IMR-90 (cell line): ENCODE measurements around the gene OPN4. TPM values are rescaled to one million over a fixed set of nuclear protein-coding genes. Genes with fewer than 3 reads are reported as not detected.

Experiments used
- ATAC-seq: fragments of 200-7000 bp; cut with Tn5 transposase; 2 replicates; pipeline ENCODE4 v1.9.1; 2020; ENCODE audit warnings: low read depth, mild to moderate bottlenecking, moderate library complexity
- BruUV-seq: library from RNA; stranded (reverse); fragments of 400-500 nt; replicated peaks from 2 replicates; lab custom pipeline; 2021; lab: Mats Ljungman, UMichigan
- CTCF ChIA-PET: fragments of 300-600 bp; formaldehyde crosslinking; extraction: SDS; loops from one replicate; lab custom pipeline; 2021; ENCODE audit warnings: antibody characterized with exemption; lab: Yijun Ruan, JAX
- POLR2A ChIA-PET: fragments of 300-600 bp; sonication (Branson Sonifier 250); formaldehyde crosslinking; loops from one replicate; lab custom pipeline; 2022; ENCODE audit warnings: antibody characterized with exemption; ENCODE audit not compliant: unreplicated experiment; lab: Charles Lee
- DNase-seq: peaks from one replicate; pipeline ENCODE4 v3.0.0; 2013
- H2AFZ ChIP-seq: replicated peaks from 2 replicates; pipeline ENCODE3; 2013; ENCODE audit warnings: low read length, mild to moderate bottlenecking; ENCODE audit not compliant: poor library complexity
- H2AK5ac ChIP-seq: 2 replicates; pipeline ENCODE4 v1.6.1; 2013; ENCODE audit warnings: low read depth, low read length, inconsistent platforms
- H2AK9ac ChIP-seq: replicated peaks from 2 replicates; pipeline ENCODE3; 2013; ENCODE audit warnings: mild to moderate bottlenecking, low read depth, low read length, moderate library complexity; ENCODE audit not compliant: poor library complexity
- H2BK120ac ChIP-seq: 2 replicates; pipeline ENCODE4 v1.6.1; 2013; ENCODE audit warnings: low read depth, low read length, inconsistent platforms
- H2BK15ac ChIP-seq: 3 replicates; pipeline ENCODE4 v1.6.1; 2013; ENCODE audit warnings: low read depth, low read length, inconsistent platforms
- H2BK20ac ChIP-seq: 2 replicates; pipeline ENCODE4 v1.6.1; 2013; ENCODE audit warnings: low read depth, mild to moderate bottlenecking, inconsistent platforms, low read length, moderate library complexity
- H2BK5ac ChIP-seq: 2 replicates; pipeline ENCODE4 v1.6.1; 2013; ENCODE audit warnings: mild to moderate bottlenecking, low read depth, low read length, inconsistent platforms; ENCODE audit not compliant: poor library complexity, severe bottlenecking
- H3K14ac ChIP-seq: replicated peaks from 2 replicates; pipeline ENCODE4 v1.6.1; 2013; ENCODE audit warnings: low read depth, low read length, inconsistent platforms
- H3K18ac ChIP-seq: 2 replicates; pipeline ENCODE4 v1.6.1; 2013; ENCODE audit warnings: low read depth, low read length, control low read depth
- H3K23ac ChIP-seq: 2 replicates; pipeline ENCODE4 v1.6.1; 2013; ENCODE audit warnings: low read depth, low read length, inconsistent platforms
- H3K27ac ChIP-seq: 2 replicates; pipeline ENCODE4 v1.5.1; 2013; ENCODE audit warnings: mild to moderate bottlenecking, control low read depth, low read length; ENCODE audit not compliant: insufficient read depth
- H3K27me3 ChIP-seq: 2 replicates; pipeline ENCODE4 v1.6.1; 2013; ENCODE audit warnings: low read length; ENCODE audit not compliant: control insufficient read depth, insufficient read depth
- H3K36me3 ChIP-seq: 2 replicates; pipeline ENCODE4 v1.6.1; 2013; ENCODE audit warnings: low read length, mixed read lengths; ENCODE audit not compliant: control insufficient read depth, insufficient read depth
- H3K4ac ChIP-seq: 2 replicates; pipeline ENCODE4 v1.6.1; 2013; ENCODE audit warnings: low read depth, low read length, inconsistent platforms
- H3K4me1 ChIP-seq: 2 replicates; pipeline ENCODE4 v1.6.1; 2013; ENCODE audit warnings: low read length, mixed read lengths; ENCODE audit not compliant: control insufficient read depth, insufficient read depth
- H3K4me2 ChIP-seq: 2 replicates; pipeline ENCODE4 v1.6.1; 2013; ENCODE audit warnings: low read depth, mild to moderate bottlenecking, control low read depth, low read length, moderate library complexity
- H3K4me3 ChIP-seq: 2 replicates; pipeline ENCODE4 v1.5.1; 2013; ENCODE audit warnings: low read depth, mild to moderate bottlenecking, control low read depth, low read length, moderate library complexity; ENCODE audit not compliant: insufficient read depth
- H3K56ac ChIP-seq: 2 replicates; pipeline ENCODE4 v1.6.1; 2013; ENCODE audit warnings: low read length, inconsistent platforms; ENCODE audit not compliant: insufficient read depth; ENCODE audit errors: extremely low read depth
- H3K79me1 ChIP-seq, 2 experiments: 2 replicates each; pipeline ENCODE4 v1.6.1; 2013; ENCODE audit warnings: low read length in 2 of 2, inconsistent platforms in 1 of 2, low read depth in 1 of 2
- H3K9ac ChIP-seq: 2 replicates; pipeline ENCODE4 v1.6.1; 2013; ENCODE audit warnings: low read depth, low read length, control low read depth
- H3K9me1 ChIP-seq: 2 replicates; pipeline ENCODE4 v1.6.1; 2013; ENCODE audit warnings: low read length, inconsistent platforms; ENCODE audit not compliant: insufficient read depth
- H3K9me3 ChIP-seq: 2 replicates; pipeline ENCODE4 v1.6.1; 2013; ENCODE audit warnings: low read length; ENCODE audit not compliant: control insufficient read depth, insufficient read depth
- H4K20me1 ChIP-seq: 2 replicates; pipeline ENCODE4 v1.6.1; 2013; ENCODE audit warnings: low read length, inconsistent platforms; ENCODE audit not compliant: insufficient read depth
- H4K5ac ChIP-seq: 2 replicates; pipeline ENCODE4 v1.6.1; 2013; ENCODE audit warnings: mild to moderate bottlenecking, low read depth, low read length, control low read depth
- H4K8ac ChIP-seq, 2 experiments: 2 replicates each; pipeline ENCODE4 v1.6.1; 2013; ENCODE audit warnings: low read depth in 2 of 2, low read length in 2 of 2, control low read depth in 1 of 2, inconsistent platforms in 1 of 2
- H4K91ac ChIP-seq: 2 replicates; pipeline ENCODE4 v1.6.1; 2013; ENCODE audit warnings: low read depth, low read length, inconsistent platforms; ENCODE audit not compliant: insufficient read depth
- BHLHE40 ChIP-seq: fragments of 150-350 bp; IDR thresholded peaks from 2 replicates; pipeline ENCODE4 v1.6.1; 2016; ENCODE audit warnings: mild to moderate bottlenecking, low read depth, low read length
- CEBPB ChIP-seq: IDR thresholded peaks from 2 replicates; pipeline ENCODE4 v1.6.1; 2012; ENCODE audit warnings: low read depth, low read length, improper control_type of control experiment
- CHD1 ChIP-seq: IDR thresholded peaks from 2 replicates; pipeline ENCODE4 v1.6.1; 2012; ENCODE audit warnings: low read depth, low read length, improper control_type of control experiment
- ELK1 ChIP-seq: fragments of 150-350 bp; IDR thresholded peaks from 2 replicates; pipeline ENCODE4 v1.6.1; 2016; ENCODE audit warnings: low read depth, mild to moderate bottlenecking, low read length, moderate library complexity, borderline replicate concordance
- FOS ChIP-seq: fragments of 150-350 bp; IDR thresholded peaks from 2 replicates; pipeline ENCODE4 v1.6.1; 2016; ENCODE audit warnings: low read depth, low read length
- MAFK ChIP-seq: IDR thresholded peaks from 2 replicates; pipeline ENCODE4 v1.6.1; 2012; ENCODE audit warnings: low read depth, low read length, improper control_type of control experiment
- MAZ ChIP-seq: IDR thresholded peaks from 2 replicates; pipeline ENCODE4 v1.6.1; 2012; ENCODE audit warnings: low read depth, mild to moderate bottlenecking, low read length, improper control_type of control experiment, moderate library complexity, borderline replicate concordance
- MXI1 ChIP-seq: IDR thresholded peaks from 2 replicates; pipeline ENCODE4 v1.6.1; 2012; ENCODE audit warnings: low read depth, mild to moderate bottlenecking, low read length, moderate library complexity, borderline replicate concordance
- NFE2L2 ChIP-seq: fragments of 150-350 bp; IDR thresholded peaks from 2 replicates; pipeline ENCODE4 v1.6.1; 2016; ENCODE audit warnings: low read depth, mild to moderate bottlenecking, low read length
- POLR2A ChIP-seq: IDR thresholded peaks from 2 replicates; pipeline ENCODE4 v1.6.1; 2012; ENCODE audit warnings: mild to moderate bottlenecking, low read depth, low read length
- RAD21 ChIP-seq: IDR thresholded peaks from 2 replicates; pipeline ENCODE4 v1.6.1; 2012; ENCODE audit warnings: low read length, improper control_type of control experiment
- RCOR1 ChIP-seq: IDR thresholded peaks from 2 replicates; pipeline ENCODE4 v1.6.1; 2012; ENCODE audit warnings: mild to moderate bottlenecking, low read length, improper control_type of control experiment; ENCODE audit not compliant: insufficient replicate concordance
- RFX5 ChIP-seq: IDR thresholded peaks from 2 replicates; pipeline ENCODE4 v1.8.0; 2012; ENCODE audit warnings: low read depth, mild to moderate bottlenecking, low read length, moderate library complexity
- SMC3 ChIP-seq: fragments of 150-350 bp; IDR thresholded peaks from 2 replicates; pipeline ENCODE4 v1.6.1; 2016; ENCODE audit warnings: low read depth, mild to moderate bottlenecking, antibody characterized with exemption, low read length, moderate library complexity
- WGBS, 2 experiments: methylation state at CpG; one replicate each; pipeline versions ENCODE4 v1.1.5 to v1.1.7; 2013; ENCODE audit warnings: missing lambda C conversion rate in 2 of 2; ENCODE audit not compliant: insufficient read length in 1 of 2; ENCODE audit errors: extremely low coverage in 2 of 2; 5-methylcytosine and 5-hydroxymethylcytosine counted together
- dilution Hi-C: fragments of 300-500 bp; cut with HindIII; formaldehyde crosslinking; loops from one replicate; pipeline ENCODE4 v1.14.3; 2018; ENCODE audit warnings: low sequenced_read_pairs; ENCODE audit not compliant: unreplicated experiment
- in situ Hi-C: fragments of 300-500 bp; cut with MboI; formaldehyde crosslinking; loops from 3 replicates; pipeline ENCODE4 v1.14.3; 2019; ENCODE audit warnings: low sequenced_read_pairs, inconsistent platforms, mixed read lengths
- intact Hi-C: fragments of 100-400 bp; cut with micrococcal nuclease; formaldehyde crosslinking; loops from 2 replicates; pipeline ENCODE4 v1.10.0; 2022
- polyA plus RNA-seq, 3 experiments: library from polyadenylated mRNA; depleted of rRNA; stranded (reverse); fragments of >200 nt; gene quantifications; 2 replicates each; pipeline ENCODE4 v1.2.3, GENCODE V29; 2012; ENCODE audit warnings: low replicate concordance in 1 of 3
- total RNA-seq: library from RNA; depleted of rRNA; stranded (reverse); fragments of >200 nt; gene quantifications from 2 replicates; pipeline ENCODE4 v1.2.3, GENCODE V29; 2012
- TF ChIP-seq, protein P1 (sequence below): conservative IDR thresholded peaks from 2 replicates; pipeline ENCODE4 v1.5.1; 2012; ENCODE audit warnings: mild to moderate bottlenecking, low read depth, low read length, improper control_type of control experiment
- TF ChIP-seq, protein P2 (sequence below): fragments of 150-350 bp; IDR thresholded peaks from 2 replicates; pipeline ENCODE4 v1.6.1; 2017; ENCODE audit warnings: mild to moderate bottlenecking, antibody characterized with exemption, low read length, low read depth

OPN4 gene
- total and polyA plus RNA-seq, 2 of the 4 experiments (the other 2 are of a cell fraction): 0.03 TPM; not detected in 1

- dilution Hi-C loops: no loop called here
Measured at GRCh38 chr10:86686972-86687371, 32.6 kb downstream of the OPN4 start.

More at GRCh38 chr10:86686972-86687371, 32.6 kb downstream of the OPN4 start:
- peak overlapping the region; percentile 100 for H2BK120ac ChIP-seq
- H3K9me1 ChIP-seq: peaks cover 15% of the 10 kb centered on the region
- H3K4me2 ChIP-seq: no peak overlapping the region
- H3K14ac ChIP-seq: peak overlapping the region; percentile 82
- peak overlapping the region; percentile 73 to 91 for H4K8ac ChIP-seq
- peak overlapping the region; percentile 61 for H3K23ac ChIP-seq
- peak overlapping the region; percentile 100 for H2AK5ac ChIP-seq
- H4K91ac ChIP-seq: peak overlapping the region; percentile 99
- peaks cover 29% of the 10 kb centered on the region for H3K4me1 ChIP-seq
- DNase-seq (no peak), ATAC-seq (no peak)
- H4K20me1 ChIP-seq: no peaks in the 10 kb centered on the region
- POLR2A ChIA-PET: interaction anchor here (0.6 kb wide), 1 partner anchor 209 kb away, joined by 6 read pairs; no protein-coding TSS in a partner anchor
- H2AFZ ChIP-seq: peak overlapping the region; percentile 73
- no peaks in the 10 kb centered on the region for H3K79me1 ChIP-seq
- no peak overlapping the region for H3K56ac ChIP-seq
- no peaks in the 10 kb centered on the region for H3K9me3 ChIP-seq
- H3K18ac ChIP-seq: peak overlapping the region; percentile 96
- BruUV-seq: no TSS peak
- 100% methylated on average over 5 of the region's 19 CpGs; no CpG with 5 or more reads in 1 of the 2 experiments for WGBS, 2 experiments
- peak overlapping the region; percentile 99 for H3K4ac ChIP-seq
- H3K4me3 ChIP-seq: no peak overlapping the region
- H2AK9ac ChIP-seq: peak overlapping the region; percentile 95
- TF ChIP-seq POLR2A (no peak), CEBPB (no peak), FOS (no peak), MXI1 (no peak), NFE2L2 (no peak), BHLHE40 (no peak), RCOR1 (no peak), SMC3 (no peak), MAFK (no peak), CHD1 (no peak), ELK1 (no peak), RAD21 (no peak), RFX5 (no peak), MAZ (no peak)
- TF ChIP-seq, protein P1, sequence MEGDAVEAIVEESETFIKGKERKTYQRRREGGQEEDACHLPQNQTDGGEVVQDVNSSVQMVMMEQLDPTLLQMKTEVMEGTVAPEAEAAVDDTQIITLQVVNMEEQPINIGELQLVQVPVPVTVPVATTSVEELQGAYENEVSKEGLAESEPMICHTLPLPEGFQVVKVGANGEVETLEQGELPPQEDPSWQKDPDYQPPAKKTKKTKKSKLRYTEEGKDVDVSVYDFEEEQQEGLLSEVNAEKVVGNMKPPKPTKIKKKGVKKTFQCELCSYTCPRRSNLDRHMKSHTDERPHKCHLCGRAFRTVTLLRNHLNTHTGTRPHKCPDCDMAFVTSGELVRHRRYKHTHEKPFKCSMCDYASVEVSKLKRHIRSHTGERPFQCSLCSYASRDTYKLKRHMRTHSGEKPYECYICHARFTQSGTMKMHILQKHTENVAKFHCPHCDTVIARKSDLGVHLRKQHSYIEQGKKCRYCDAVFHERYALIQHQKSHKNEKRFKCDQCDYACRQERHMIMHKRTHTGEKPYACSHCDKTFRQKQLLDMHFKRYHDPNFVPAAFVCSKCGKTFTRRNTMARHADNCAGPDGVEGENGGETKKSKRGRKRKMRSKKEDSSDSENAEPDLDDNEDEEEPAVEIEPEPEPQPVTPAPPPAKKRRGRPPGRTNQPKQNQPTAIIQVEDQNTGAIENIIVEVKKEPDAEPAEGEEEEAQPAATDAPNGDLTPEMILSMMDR: no peak
- TF ChIP-seq, protein P2, sequence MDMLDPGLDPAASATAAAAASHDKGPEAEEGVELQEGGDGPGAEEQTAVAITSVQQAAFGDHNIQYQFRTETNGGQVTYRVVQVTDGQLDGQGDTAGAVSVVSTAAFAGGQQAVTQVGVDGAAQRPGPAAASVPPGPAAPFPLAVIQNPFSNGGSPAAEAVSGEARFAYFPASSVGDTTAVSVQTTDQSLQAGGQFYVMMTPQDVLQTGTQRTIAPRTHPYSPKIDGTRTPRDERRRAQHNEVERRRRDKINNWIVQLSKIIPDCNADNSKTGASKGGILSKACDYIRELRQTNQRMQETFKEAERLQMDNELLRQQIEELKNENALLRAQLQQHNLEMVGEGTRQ: no peak
- no peaks in the 10 kb centered on the region for H3K36me3 ChIP-seq
- peak overlapping the region; percentile 92 for H2BK20ac ChIP-seq
- peak overlapping the region; percentile 92 for H3K27ac ChIP-seq
- peak overlapping the region; percentile 84 for H2BK5ac ChIP-seq
- in situ Hi-C loops (no loop called here), intact Hi-C loops (no loop called here)
- H2BK15ac ChIP-seq: peak overlapping the region; percentile 7; the same call in 2 of the 3 replicates
- peak overlapping the region; percentile 76 for H4K5ac ChIP-seq
- CTCF ChIA-PET: interaction anchor here (0.6 to 1.4 kb wide), 4 partner anchors 87 to 252 kb away, joined by 3 to 5 read pairs (median 5); no protein-coding TSS in a partner anchor
- peak overlapping the region; percentile 23; the same call in 1 of the 2 replicates for H3K9ac ChIP-seq
- H3K27me3 ChIP-seq: no peaks in the 10 kb centered on the region
